H1 (cell line): ENCODE results near the gene GPER1.

Experiments
- BRCA1 ChIP-seq: IDR thresholded peaks from 2 replicates; pipeline ENCODE4 v1.6.1; 2012; ENCODE audit warnings: low read depth, low read length, improper control_type of control experiment
- EZH2 ChIP-seq: fragments of 200-600 bp; sonication (generic); IDR thresholded peaks from 2 replicates; pipeline ENCODE4 v1.7.1; 2012; ENCODE audit warnings: low read depth, mild to moderate bottlenecking, moderate library complexity, low read length, inconsistent platforms; ENCODE audit not compliant: severe bottlenecking
- POLR2A ChIP-seq, 2 experiments: IDR thresholded peaks; 1 replicate in 1 of 2; 2 replicates in 1 of 2; pipeline ENCODE4 v1.6.1; 2011; ENCODE audit warnings: low read depth in 2 of 2, low read length in 2 of 2, mild to moderate bottlenecking in 2 of 2; ENCODE audit errors: control extremely low read depth in 1 of 2
- SUZ12 ChIP-seq: fragments of 200-600 bp; sonication (generic); IDR thresholded peaks from 2 replicates; pipeline ENCODE4 v1.6.1; 2012; ENCODE audit warnings: mild to moderate bottlenecking, inconsistent platforms, low read length, moderate library complexity, mixed read lengths
- TF ChIP-seq, protein P1 (sequence below), 3 experiments: IDR thresholded peaks; 1 replicate in 2 of 3; 2 replicates in 1 of 3; pipeline versions ENCODE4 v1.5.1 to v1.6.1; 2011; ENCODE audit warnings: low read length in 3 of 3, mild to moderate bottlenecking in 3 of 3, inconsistent platforms in 2 of 3, low read depth in 1 of 3, moderate library complexity in 1 of 3; ENCODE audit not compliant: insufficient read depth in 1 of 3; ENCODE audit errors: control extremely low read depth in 1 of 3
- TF ChIP-seq, protein P2 (sequence below): IDR thresholded peaks from 2 replicates; pipeline ENCODE4 v1.6.1; 2011; ENCODE audit warnings: low read length, improper control_type of control experiment

DNA sequence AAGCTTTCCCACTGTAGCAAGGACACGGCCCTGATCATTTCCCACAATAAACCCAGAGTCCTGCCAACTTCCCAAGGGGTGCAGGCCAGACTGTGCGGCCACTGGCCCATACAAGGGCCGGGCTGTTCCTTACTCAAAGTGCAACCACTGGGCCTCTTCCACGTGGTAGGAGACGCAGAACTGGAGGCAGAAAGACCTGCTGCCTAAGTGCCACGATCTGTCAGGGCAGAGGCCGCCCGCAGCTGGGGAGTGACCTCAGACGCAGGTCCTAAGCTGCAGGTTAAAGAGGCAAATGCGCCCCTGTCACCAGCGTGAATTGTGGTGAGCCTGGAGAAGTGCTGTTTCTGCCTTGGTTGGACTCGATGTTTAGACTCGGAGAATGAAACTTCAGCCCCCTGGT is 26.2 kb downstream of the GPER1 start:
- TF ChIP-seq SUZ12 (no peak), POLR2A (IDR thresholded peaks at IDR 0.05; ENCODE audit: control extremely low read depth in 1 of 2, low read depth in 2 of 2, low read length in 2 of 2) (no peak), BRCA1 (no peak), EZH2 (no peak)
- TF ChIP-seq, protein P1, sequence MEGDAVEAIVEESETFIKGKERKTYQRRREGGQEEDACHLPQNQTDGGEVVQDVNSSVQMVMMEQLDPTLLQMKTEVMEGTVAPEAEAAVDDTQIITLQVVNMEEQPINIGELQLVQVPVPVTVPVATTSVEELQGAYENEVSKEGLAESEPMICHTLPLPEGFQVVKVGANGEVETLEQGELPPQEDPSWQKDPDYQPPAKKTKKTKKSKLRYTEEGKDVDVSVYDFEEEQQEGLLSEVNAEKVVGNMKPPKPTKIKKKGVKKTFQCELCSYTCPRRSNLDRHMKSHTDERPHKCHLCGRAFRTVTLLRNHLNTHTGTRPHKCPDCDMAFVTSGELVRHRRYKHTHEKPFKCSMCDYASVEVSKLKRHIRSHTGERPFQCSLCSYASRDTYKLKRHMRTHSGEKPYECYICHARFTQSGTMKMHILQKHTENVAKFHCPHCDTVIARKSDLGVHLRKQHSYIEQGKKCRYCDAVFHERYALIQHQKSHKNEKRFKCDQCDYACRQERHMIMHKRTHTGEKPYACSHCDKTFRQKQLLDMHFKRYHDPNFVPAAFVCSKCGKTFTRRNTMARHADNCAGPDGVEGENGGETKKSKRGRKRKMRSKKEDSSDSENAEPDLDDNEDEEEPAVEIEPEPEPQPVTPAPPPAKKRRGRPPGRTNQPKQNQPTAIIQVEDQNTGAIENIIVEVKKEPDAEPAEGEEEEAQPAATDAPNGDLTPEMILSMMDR (IDR thresholded peaks at IDR 0.05; ENCODE audit: control extremely low read depth in 1 of 3, insufficient read depth in 1 of 3, low read depth in 1 of 3, low read length in 3 of 3) = no peak
- TF ChIP-seq, protein P2, sequence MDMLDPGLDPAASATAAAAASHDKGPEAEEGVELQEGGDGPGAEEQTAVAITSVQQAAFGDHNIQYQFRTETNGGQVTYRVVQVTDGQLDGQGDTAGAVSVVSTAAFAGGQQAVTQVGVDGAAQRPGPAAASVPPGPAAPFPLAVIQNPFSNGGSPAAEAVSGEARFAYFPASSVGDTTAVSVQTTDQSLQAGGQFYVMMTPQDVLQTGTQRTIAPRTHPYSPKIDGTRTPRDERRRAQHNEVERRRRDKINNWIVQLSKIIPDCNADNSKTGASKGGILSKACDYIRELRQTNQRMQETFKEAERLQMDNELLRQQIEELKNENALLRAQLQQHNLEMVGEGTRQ = no peak
